Heart left ventricle (tissue), 13 donors: ENCODE data around the gene IQSEC1.

Source experiments
- POLR2A ChIP-seq, 2 donors: fragments of 450-650 bp; IDR thresholded peaks; one replicate each; pipeline ENCODE4 v1.6.1; 2017; ENCODE audit warnings: antibody characterized with exemption in 2 of 2, mild to moderate bottlenecking in 2 of 2, moderate library complexity in 2 of 2
- TF ChIP-seq, protein P1 (sequence below), 12 donors: fragments of 200-600 bp; sonication (generic) in 4 of 12; IDR thresholded peaks; one replicate each; pipeline versions ENCODE4 v1.5.0 to v1.8.0; 2018 to 2022; ENCODE audit warnings: antibody characterized with exemption in 12 of 12, mild to moderate bottlenecking in 5 of 12
- donor health status: ischemic (EF 13 %, LVEDD 7.1; RV severe dilation, severe dysfunction).
- donor health status: DM: no; HTN: yes; CAD: no.
- donor health status: DM: no; HTN: no; CAD: no.
- donor health status: ischemic (EF 25% LVEDD 6.9; RV normal size, moderate dysfunction).
- donor health status: ischemic (EF 25% LVEDD 5.7; RV mildly dilated, moderate dysfunction).
- donor health status: ischemic (EF 35%, LVEDD 5.7; RV mildly dilated, moderate dysfunction).
- donor health status: nonischemic (EF 11% LVEDD 7.7; RV severe dilation, severe dysfunction).
- donor health status: DM: yes; HTN: yes; CAD: no.
- donor health status: PGD.
- donor health status: ischemic (EF 29% LVEDD 5.4; RV normal size, mild dysfunction).
- donor health status: nonischemic (EF 23%, LVEDD 6.1; RV moderate dilation, normal function).

DNA sequence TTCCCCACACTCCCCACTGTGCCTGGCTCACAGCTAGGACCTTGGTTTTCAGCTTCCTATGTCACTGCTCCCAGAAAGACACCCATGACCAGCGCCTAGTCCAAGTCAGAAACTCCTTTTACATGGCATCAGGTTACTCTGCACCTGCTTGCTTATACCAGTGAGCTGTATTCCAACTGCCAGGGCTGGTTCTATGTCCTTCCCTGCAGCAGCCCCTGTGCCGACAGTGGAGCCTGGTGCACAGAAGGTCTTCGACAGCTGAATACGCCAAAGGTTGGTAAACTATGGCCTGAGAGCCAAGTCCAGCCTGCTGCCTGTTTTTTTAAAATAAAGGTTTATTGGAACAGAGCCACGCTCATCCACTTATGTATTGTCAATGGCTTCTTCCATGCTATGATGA, 102.5 kb downstream of the IQSEC1 start:
- TF ChIP-seq, protein P1, sequence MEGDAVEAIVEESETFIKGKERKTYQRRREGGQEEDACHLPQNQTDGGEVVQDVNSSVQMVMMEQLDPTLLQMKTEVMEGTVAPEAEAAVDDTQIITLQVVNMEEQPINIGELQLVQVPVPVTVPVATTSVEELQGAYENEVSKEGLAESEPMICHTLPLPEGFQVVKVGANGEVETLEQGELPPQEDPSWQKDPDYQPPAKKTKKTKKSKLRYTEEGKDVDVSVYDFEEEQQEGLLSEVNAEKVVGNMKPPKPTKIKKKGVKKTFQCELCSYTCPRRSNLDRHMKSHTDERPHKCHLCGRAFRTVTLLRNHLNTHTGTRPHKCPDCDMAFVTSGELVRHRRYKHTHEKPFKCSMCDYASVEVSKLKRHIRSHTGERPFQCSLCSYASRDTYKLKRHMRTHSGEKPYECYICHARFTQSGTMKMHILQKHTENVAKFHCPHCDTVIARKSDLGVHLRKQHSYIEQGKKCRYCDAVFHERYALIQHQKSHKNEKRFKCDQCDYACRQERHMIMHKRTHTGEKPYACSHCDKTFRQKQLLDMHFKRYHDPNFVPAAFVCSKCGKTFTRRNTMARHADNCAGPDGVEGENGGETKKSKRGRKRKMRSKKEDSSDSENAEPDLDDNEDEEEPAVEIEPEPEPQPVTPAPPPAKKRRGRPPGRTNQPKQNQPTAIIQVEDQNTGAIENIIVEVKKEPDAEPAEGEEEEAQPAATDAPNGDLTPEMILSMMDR (IDR thresholded peaks at IDR 0.05), result no peak
- TF ChIP-seq POLR2A (IDR thresholded peaks at IDR 0.05), result no peak
